ENCODE data around the gene ABCA9.

ABCA9 gene

DNA sequence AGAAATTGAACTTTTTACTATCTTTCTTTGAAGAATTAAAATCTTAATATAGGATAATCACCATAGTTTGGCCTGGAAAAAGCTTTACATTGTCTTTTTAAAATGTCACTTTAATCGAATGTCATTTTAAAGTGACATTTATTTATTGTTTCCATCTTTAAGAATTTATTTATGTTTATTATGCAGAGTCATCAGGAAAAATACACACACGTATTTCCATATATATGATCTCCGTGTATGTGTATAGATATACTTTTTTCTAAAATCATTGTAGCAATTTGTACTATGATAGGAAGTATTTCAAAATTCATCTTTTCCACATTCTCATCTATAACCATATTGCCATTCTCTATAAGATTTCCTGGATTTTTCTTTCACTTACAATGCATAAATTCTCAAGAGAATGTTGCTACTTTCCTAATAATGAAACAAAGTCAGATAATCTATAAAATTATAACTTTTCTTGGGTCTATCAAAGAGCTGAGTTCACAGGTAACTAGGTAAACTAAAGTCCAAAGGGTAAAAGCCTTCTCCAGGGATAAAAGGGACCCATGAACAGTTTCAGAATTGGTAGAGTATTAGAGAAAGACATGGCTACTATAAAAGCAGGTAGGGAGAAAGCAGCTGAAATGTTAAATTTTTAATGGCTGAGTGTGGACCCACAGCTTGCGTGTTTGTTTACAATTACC lies 117.5 kb downstream of the ABCA9 start:
- TF ChIP-seq CTCF (IDR thresholded peaks at IDR 0.05), result no peak

DNA sequence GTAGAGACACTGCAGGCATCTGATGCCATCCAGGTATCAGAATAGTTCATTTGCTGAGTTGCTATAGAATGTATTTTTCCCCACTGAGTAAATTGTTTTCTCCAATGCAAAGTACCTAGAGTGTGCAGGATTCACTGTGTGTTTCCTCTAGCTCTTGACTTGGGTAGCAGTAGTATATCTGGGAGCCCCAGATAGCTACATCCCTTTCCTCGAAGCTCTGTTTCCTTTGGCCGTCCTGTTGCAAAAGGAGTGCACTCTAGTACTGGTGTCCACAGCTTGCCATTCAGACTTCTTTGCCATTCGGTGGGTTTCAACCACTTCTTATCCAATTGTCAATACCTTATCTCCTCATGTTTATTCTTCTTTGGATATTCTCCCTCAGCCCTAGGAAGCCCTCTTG lies 118.3 kb downstream of the ABCA9 start:
- TF ChIP-seq CTCF (IDR thresholded peaks at IDR 0.05), result no peak

- no peak for TF ChIP-seq CTCF (IDR thresholded peaks at IDR 0.05)
These were observed 119.0 kb downstream of the ABCA9 start for GRCh38 chr17:68941761-68942160.

DNA sequence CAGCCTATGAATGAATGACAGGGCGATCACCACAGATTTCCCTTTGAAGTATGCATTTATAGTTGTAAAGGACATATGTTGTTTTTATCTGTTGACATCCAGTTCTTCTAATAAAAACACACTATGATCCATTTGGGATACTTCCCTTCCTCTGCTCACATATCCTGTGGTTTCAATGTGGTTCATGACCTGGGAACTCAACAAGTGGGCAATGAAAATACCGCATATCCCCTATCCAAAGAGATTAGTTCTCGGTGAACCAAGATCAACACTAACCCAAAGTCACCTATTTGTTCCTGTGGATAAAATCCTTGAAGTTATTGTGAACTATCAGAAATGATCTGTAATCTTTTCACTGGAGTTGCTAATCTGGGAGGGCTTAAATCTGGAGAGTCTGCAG lies 121.5 kb downstream of the ABCA9 start:
- no peak for TF ChIP-seq CTCF (IDR thresholded peaks at IDR 0.05)

GRCh38 chr17:68937890-68938514 lies 122.7 kb downstream of the ABCA9 start:
- no peak for TF ChIP-seq CTCF (IDR thresholded peaks at IDR 0.05)

GRCh38 chr17:68927516-68927915 lies 133.2 kb downstream of the ABCA9 start:
- no peak for TF ChIP-seq CTCF (IDR thresholded peaks at IDR 0.05)

- TF ChIP-seq CTCF (IDR thresholded peaks at IDR 0.05), result no peak
These were observed 135.7 kb downstream of the ABCA9 start for GRCh38 chr17:68924793-68925720.

All from LNCAP (cell line).